K562 (cell line): ENCODE results near the gene RPL19.

Source experiments
- CTCF ChIP-seq, 3 experiments: IDR thresholded peaks in 2 of 3; conservative IDR thresholded peaks in 1 of 3; 2 replicates each; pipeline ENCODE4 v1.5.1; 2011 to 2012; ENCODE audit warnings: low read length in 3 of 3, mild to moderate bottlenecking in 3 of 3, control low read depth in 2 of 3, improper control_type of control experiment in 1 of 3, inconsistent platforms in 1 of 3, low read depth in 1 of 3, mixed read lengths in 1 of 3, moderate library complexity in 1 of 3; ENCODE audit not compliant: insufficient read depth in 2 of 3
- SMAD4 ChIP-seq: fragments of 250-450 bp; sonication (Bioruptor Pico); conservative IDR thresholded peaks from 2 replicates; pipeline ENCODE4 v1.8.0; 2021; ENCODE audit warnings: inconsistent platforms, mild to moderate bottlenecking, moderate library complexity

DNA sequence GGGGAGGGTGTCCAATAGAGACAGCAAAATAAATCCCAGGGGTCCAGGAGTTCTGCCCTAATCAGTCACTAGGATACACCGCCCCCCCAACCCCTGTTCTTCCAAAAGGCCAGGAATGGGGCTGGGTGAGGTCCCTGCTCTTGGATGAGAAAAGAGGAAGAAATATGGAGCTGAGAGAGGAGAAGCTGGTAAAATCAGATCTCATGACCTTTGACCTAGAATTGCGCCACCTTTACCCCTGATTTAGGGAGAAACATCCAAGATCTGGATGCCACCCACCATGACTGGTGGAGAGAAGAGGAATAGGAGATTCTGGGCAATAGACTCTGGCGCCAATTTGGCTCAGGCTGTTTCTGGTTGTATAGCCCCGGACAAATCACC is 1.9 kb upstream of the RPL19 start:
- TF ChIP-seq SMAD4 (CRISPR knock-in tag) (no peak), CTCF (IDR thresholded peaks at IDR 0.05 in 2 of 3, conservative IDR thresholded peaks at IDR 0.05 in 1 of 3; ENCODE audit: insufficient read depth in 2 of 3, low read depth in 1 of 3, low read length in 3 of 3) (no peak)
